Astrocyte (in vitro differentiated cells and primary cell): Measurements from ENCODE around the gene JPH3.

Experiments used
- EZH2 ChIP-seq: IDR thresholded peaks from 2 replicates; pipeline ENCODE4 v1.6.1; 2012; ENCODE audit warnings: mild to moderate bottlenecking, low read length, inconsistent platforms; ENCODE audit not compliant: insufficient read depth
- TF ChIP-seq, protein P1 (sequence below): IDR thresholded peaks from 2 replicates; pipeline ENCODE4 v1.5.1; 2011; ENCODE audit warnings: low read depth, mild to moderate bottlenecking, inconsistent platforms, low read length, moderate library complexity; ENCODE audit not compliant: insufficient read depth

DNA sequence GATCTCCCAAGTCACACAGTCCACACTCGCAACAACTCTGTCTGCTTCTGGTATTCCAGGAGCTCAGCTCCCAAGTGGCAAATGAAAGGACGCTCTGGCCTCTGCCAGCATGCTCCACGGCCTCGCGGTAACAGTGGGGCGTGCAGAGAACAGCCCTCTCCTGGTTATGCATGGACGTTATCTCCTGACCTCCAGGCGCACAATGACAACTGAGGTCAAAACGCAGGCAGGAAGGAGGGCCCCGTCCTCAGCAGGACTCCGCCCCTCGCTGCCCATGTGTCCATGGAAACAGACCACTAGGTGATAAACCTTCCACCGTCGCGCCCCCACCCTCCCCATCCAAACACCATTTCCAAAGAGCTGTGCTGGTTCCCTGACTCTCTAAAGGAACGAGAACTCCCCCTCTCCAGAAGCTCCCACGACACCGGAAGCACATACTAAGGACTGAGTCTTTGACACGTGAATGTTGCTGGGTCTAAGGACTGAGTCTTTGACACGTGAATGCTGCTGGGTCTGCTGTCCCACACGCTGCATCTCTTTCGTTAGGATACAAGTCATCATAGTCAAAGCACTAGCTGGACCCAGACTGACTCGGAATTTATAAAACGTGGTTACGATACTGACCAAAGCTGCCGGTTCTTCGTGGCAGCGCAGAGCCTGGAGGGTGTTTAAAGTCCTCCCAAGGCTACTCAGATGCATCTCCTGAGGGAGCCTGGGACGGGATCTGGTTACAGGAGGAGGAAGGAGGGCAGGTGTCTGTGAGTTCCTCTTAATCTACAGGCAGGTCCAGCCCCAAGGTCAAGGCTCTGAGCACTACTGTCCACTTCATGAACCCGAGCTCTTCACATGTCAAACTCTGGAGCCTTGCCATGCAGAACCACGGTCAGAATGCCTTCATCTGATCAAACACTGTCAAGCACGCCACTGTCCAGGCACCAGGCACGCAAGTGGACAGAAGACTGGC is 119.6 kb downstream of the JPH3 start:
- TF ChIP-seq, protein P1, sequence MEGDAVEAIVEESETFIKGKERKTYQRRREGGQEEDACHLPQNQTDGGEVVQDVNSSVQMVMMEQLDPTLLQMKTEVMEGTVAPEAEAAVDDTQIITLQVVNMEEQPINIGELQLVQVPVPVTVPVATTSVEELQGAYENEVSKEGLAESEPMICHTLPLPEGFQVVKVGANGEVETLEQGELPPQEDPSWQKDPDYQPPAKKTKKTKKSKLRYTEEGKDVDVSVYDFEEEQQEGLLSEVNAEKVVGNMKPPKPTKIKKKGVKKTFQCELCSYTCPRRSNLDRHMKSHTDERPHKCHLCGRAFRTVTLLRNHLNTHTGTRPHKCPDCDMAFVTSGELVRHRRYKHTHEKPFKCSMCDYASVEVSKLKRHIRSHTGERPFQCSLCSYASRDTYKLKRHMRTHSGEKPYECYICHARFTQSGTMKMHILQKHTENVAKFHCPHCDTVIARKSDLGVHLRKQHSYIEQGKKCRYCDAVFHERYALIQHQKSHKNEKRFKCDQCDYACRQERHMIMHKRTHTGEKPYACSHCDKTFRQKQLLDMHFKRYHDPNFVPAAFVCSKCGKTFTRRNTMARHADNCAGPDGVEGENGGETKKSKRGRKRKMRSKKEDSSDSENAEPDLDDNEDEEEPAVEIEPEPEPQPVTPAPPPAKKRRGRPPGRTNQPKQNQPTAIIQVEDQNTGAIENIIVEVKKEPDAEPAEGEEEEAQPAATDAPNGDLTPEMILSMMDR: no peak
- TF ChIP-seq EZH2: no peak
